ENCODE results near the gene NHSL2.

- no peak for TF ChIP-seq GATA2 (IDR thresholded peaks at IDR 0.05; ENCODE audit: low read depth, low read length)
- no peak for TF ChIP-seq GATA3 (IDR thresholded peaks at IDR 0.05; ENCODE audit: low read depth, low read length)
These were observed 91.3 kb downstream of the NHSL2 start for GRCh38 chrX:72001906-72002305.
